PC-9 (cell line): ENCODE measurements around the gene TLN1. TPM values are rescaled to one million over a fixed set of nuclear protein-coding genes. Genes with fewer than 3 reads are reported as not detected.

Experiments used
- BruUV-seq: library from RNA; stranded (reverse); fragments of 400-500 nt; replicated peaks from 2 replicates; lab custom pipeline; 2021; lab: Mats Ljungman, UMichigan
- CTCF ChIA-PET: fragments of 300-600 bp; sonication (Branson Sonifier 250); formaldehyde crosslinking; loops from one replicate; lab custom pipeline; 2022; ENCODE audit warnings: antibody characterized with exemption; lab: Charles Lee
- POLR2A ChIA-PET: fragments of 300-600 bp; sonication (Branson Sonifier 250); formaldehyde crosslinking; loops from one replicate; lab custom pipeline; 2022; ENCODE audit warnings: antibody characterized with exemption; ENCODE audit not compliant: unreplicated experiment; lab: Charles Lee
- DNase-seq, 2 experiments: peaks; one replicate each; pipeline versions ENCODE4 v3.0.0 to v3.0.0-alpha.2; 2015 to 2022; ENCODE audit warnings: mixed read lengths in 1 of 2
- H2AFZ ChIP-seq: fragments of 200-600 bp; sonication (generic); 2 replicates; pipeline ENCODE4 v1.8.1; 2017; ENCODE audit warnings: antibody characterized with exemption
- H3F3A ChIP-seq: fragments of 200-600 bp; sonication (generic); 2 replicates; pipeline ENCODE4 v1.8.1; 2017; ENCODE audit warnings: antibody characterized with exemption, mild to moderate bottlenecking, low read depth; ENCODE audit not compliant: insufficient read depth
- H3K27ac ChIP-seq: fragments of 200-600 bp; sonication (generic); 2 replicates; pipeline ENCODE4 v1.6.1; 2016; ENCODE audit warnings: mixed run types
- H3K27me3 ChIP-seq: fragments of 200-600 bp; sonication (generic); 2 replicates; pipeline ENCODE4 v1.6.1; 2016; ENCODE audit warnings: low read depth, mixed run types; ENCODE audit not compliant: insufficient read depth
- H3K36me3 ChIP-seq: fragments of 200-600 bp; sonication (generic); 2 replicates; pipeline ENCODE4 v1.6.1; 2016; ENCODE audit warnings: low read depth, mixed run types
- H3K4me1 ChIP-seq: fragments of 200-600 bp; sonication (generic); replicated peaks from 2 replicates; pipeline ENCODE4 v1.6.1; 2016; ENCODE audit warnings: mixed run types; ENCODE audit not compliant: insufficient read depth
- H3K4me2 ChIP-seq: fragments of 200-600 bp; sonication (generic); 2 replicates; pipeline ENCODE4 v1.6.1; 2017; ENCODE audit warnings: mixed run types
- H3K4me3 ChIP-seq: fragments of 200-600 bp; sonication (generic); 2 replicates; pipeline ENCODE4 v1.6.1; 2016; ENCODE audit warnings: mixed run types
- H3K79me2 ChIP-seq: fragments of 200-600 bp; sonication (generic); 2 replicates; pipeline ENCODE4 v1.6.1; 2017; ENCODE audit warnings: low read depth, mixed run types
- H3K9me2 ChIP-seq: fragments of 200-600 bp; sonication (generic); 2 replicates; pipeline ENCODE4 v1.8.1; 2017; ENCODE audit warnings: mild to moderate bottlenecking; ENCODE audit not compliant: insufficient read depth
- H3K9me3 ChIP-seq: fragments of 200-600 bp; sonication (generic); 2 replicates; pipeline ENCODE4 v1.8.1; 2016; ENCODE audit warnings: low read depth; ENCODE audit not compliant: insufficient read depth
- H4K20me1 ChIP-seq: fragments of 200-600 bp; sonication (generic); 2 replicates; pipeline ENCODE4 v1.8.1; 2017; ENCODE audit not compliant: insufficient read depth
- CTCF ChIP-seq: fragments of 200-600 bp; sonication (generic); conservative IDR thresholded peaks from 2 replicates; pipeline ENCODE4 v1.6.1; 2017; ENCODE audit warnings: mixed run types, antibody characterized with exemption, mild to moderate bottlenecking, moderate library complexity
- EZH2 ChIP-seq: fragments of 200-600 bp; sonication (generic); IDR thresholded peaks from 2 replicates; pipeline ENCODE4 v1.8.0; 2017; ENCODE audit warnings: antibody characterized with exemption, low read depth
- intact Hi-C: fragments of 100-400 bp; cut with micrococcal nuclease; formaldehyde crosslinking; loops from one replicate; pipeline ENCODE4 v1.10.0; 2022; ENCODE audit not compliant: unreplicated experiment
- total RNA-seq: library from RNA; stranded (reverse); gene quantifications from 2 replicates; pipeline ENCODE4 v1.2.3, GENCODE V29; 2021

The TLN1 gene
- total RNA-seq, 1 experiment from 2014 or later = 101 TPM

- Histone ChIP-seq H3K79me2 (no peaks in the 10 kb centered on the region), H3K4me1 (no peaks in the 10 kb centered on the region), H3F3A (no peaks in the 10 kb centered on the region), H3K9me2 (no peaks in the 10 kb centered on the region), H3K4me3 (no peak overlapping the region), H3K36me3 (no peaks in the 10 kb centered on the region), H4K20me1 (no peaks in the 10 kb centered on the region), H3K27me3 (no peaks in the 10 kb centered on the region), H3K27ac (no peak overlapping the region), H2AFZ (no peak overlapping the region), H3K9me3 (no peaks in the 10 kb centered on the region), H3K4me2 (no peak overlapping the region)
- TF ChIP-seq CTCF (no peak), EZH2 (no peak)
- POLR2A ChIA-PET = no interaction called here
- CTCF ChIA-PET = interaction anchor here (0.6 kb wide), 1 partner anchor 12 kb away, joined by 6 read pairs; no protein-coding TSS in a partner anchor
- DNase-seq = no peak
- intact Hi-C loops = no loop called here
- no TSS peak for BruUV-seq
Observed at GRCh38 chr9:35705372-35705771, 26.6 kb downstream of the TLN1 start.

GRCh38 chr9:35703906-35704672 lies 27.9 kb downstream of the TLN1 start:
- Histone ChIP-seq H3K79me2 (no peaks in the 10 kb centered on the region), H4K20me1 (no peaks in the 10 kb centered on the region), H3K9me2 (no peaks in the 10 kb centered on the region), H3K36me3 (no peaks in the 10 kb centered on the region), H3K4me1 (no peaks in the 10 kb centered on the region), H3F3A (no peaks in the 10 kb centered on the region), H3K4me2 (no peak overlapping the region), H3K27ac (no peak overlapping the region), H3K9me3 (no peaks in the 10 kb centered on the region), H3K27me3 (no peaks in the 10 kb centered on the region), H2AFZ (no peak overlapping the region), H3K4me3 (no peak overlapping the region)
- no peak for DNase-seq
- POLR2A ChIA-PET = no interaction called here
- no peak for TF ChIP-seq EZH2
- no peak for TF ChIP-seq CTCF
- CTCF ChIA-PET = no interaction called here
- BruUV-seq = no TSS peak
- intact Hi-C loops = no loop called here

GRCh38 chr9:35702696-35703095 lies 29.3 kb downstream of the TLN1 start:
- no peak for DNase-seq
- H3K27me3 ChIP-seq = no peaks in the 10 kb centered on the region
- ChIA-PET CTCF (no interaction called here), POLR2A (no interaction called here)
- H4K20me1 ChIP-seq = no peaks in the 10 kb centered on the region
- no peak overlapping the region for H3K4me3 ChIP-seq
- H2AFZ ChIP-seq = no peak overlapping the region
- H3K36me3 ChIP-seq = no peaks in the 10 kb centered on the region
- BruUV-seq = no TSS peak
- H3F3A ChIP-seq = no peaks in the 10 kb centered on the region
- no peak for TF ChIP-seq EZH2
- TF ChIP-seq CTCF = no peak
- intact Hi-C loops = no loop called here
- H3K79me2 ChIP-seq = no peaks in the 10 kb centered on the region
- no peaks in the 10 kb centered on the region for H3K9me3 ChIP-seq
- no peak overlapping the region for H3K4me2 ChIP-seq
- H3K4me1 ChIP-seq = no peaks in the 10 kb centered on the region
- no peak overlapping the region for H3K27ac ChIP-seq
- no peaks in the 10 kb centered on the region for H3K9me2 ChIP-seq
